Heart right ventricle (tissue), 16 donors: ENCODE data around the gene ACVR1. TPM values are rescaled to one million over a fixed set of nuclear protein-coding genes. Genes with fewer than 3 reads are reported as not detected.

ENCODE experiments used
- ATAC-seq, 8 donors: fragments of 200-7000 bp; cut with Tn5 transposase; one replicate each; pipeline ENCODE4 v1.9.1; 2020; ENCODE audit warnings: mild to moderate bottlenecking in 8 of 8, moderate library complexity in 8 of 8, moderate number of reproducible peaks in 1 of 8
- DNase-seq, 2 donors: peaks; one replicate each; pipeline ENCODE4 v3.0.0-alpha.2; 2020
- H3K27ac ChIP-seq, 10 donors: fragments of 200-600 bp; sonication (generic) in 2 of 10; one replicate each; pipeline versions ENCODE4 v1.5.0 to v1.8.0; 2020 to 2022; ENCODE audit warnings: mild to moderate bottlenecking in 3 of 10
- H3K27me3 ChIP-seq, 7 donors: fragments of 200-600 bp; one replicate each; pipeline ENCODE4 v1.8.0; 2021 to 2022; ENCODE audit warnings: mild to moderate bottlenecking in 2 of 7
- H3K36me3 ChIP-seq, 9 donors: fragments of 200-600 bp; sonication (generic) in 1 of 9; one replicate each; pipeline versions ENCODE4 v1.5.0 to v1.8.0; 2020 to 2022; ENCODE audit warnings: mild to moderate bottlenecking in 2 of 9
- H3K4me1 ChIP-seq, 9 donors: fragments of 200-600 bp; sonication (generic) in 1 of 9; one replicate each; pipeline versions ENCODE4 v1.5.0 to v1.8.0; 2020 to 2022; ENCODE audit warnings: mild to moderate bottlenecking in 4 of 9
- H3K4me3 ChIP-seq, 10 donors: fragments of 200-600 bp; sonication (generic) in 2 of 10; one replicate each; pipeline versions ENCODE4 v1.5.0 to v1.8.0; 2020 to 2022; ENCODE audit warnings: mild to moderate bottlenecking in 7 of 10, moderate library complexity in 2 of 10
- H3K9me3 ChIP-seq, 11 donors: fragments of 200-600 bp in 10 of 11; sonication (generic) in 2 of 11; one replicate each; pipeline versions ENCODE4 v1.5.0 to v1.8.0; 2013 to 2022; ENCODE audit warnings: mild to moderate bottlenecking in 2 of 11, control low read depth in 1 of 11, moderate library complexity in 1 of 11
- CTCF ChIP-seq, 9 donors: fragments of 200-600 bp; sonication (generic) in 2 of 9; IDR thresholded peaks; one replicate each; pipeline versions ENCODE4 v1.5.0 to v1.8.0; 2021 to 2022; ENCODE audit warnings: antibody characterized with exemption in 9 of 9, mild to moderate bottlenecking in 5 of 9, moderate library complexity in 1 of 9
- WGBS, 2 donors: extraction: QIAGEN DNeasy Blood & Tissue Kit; methylation state at CpG; one replicate each; pipeline ENCODE4 v1.1.7; 2013; ENCODE audit warnings: inconsistent platforms in 1 of 2; 5-methylcytosine and 5-hydroxymethylcytosine counted together
- intact Hi-C, 10 donors: fragments of 100-400 bp; cut with DNase I; formaldehyde crosslinking; loops; one replicate each; pipeline versions ENCODE4 v1.11.1 to v1.14.2; 2022
- polyA plus RNA-seq, 2 donors: library from polyadenylated mRNA; stranded (reverse); fragments of 200-250 nt; gene quantifications; one replicate each; pipeline ENCODE4 v1.2.3, GENCODE V29; 2013
- total RNA-seq, 10 donors: library from RNA; stranded (reverse); fragmentation: NEBNext Ultra II Directional in 3 of 10; extraction: Animal tissue kit (Norgen Biotek cat#: 25700) in 3 of 10; gene quantifications; one replicate each; pipeline versions ENCODE4 v1.2.1 to v1.2.4, GENCODE V29; 2021 to 2023
- donor health status: Arrhythmogenic right ventricular cardiomyopathy.
- donor health status: ischemic (EF 13 %, LVEDD 7.1; RV severe dilation, severe dysfunction).
- donor health status: healthy with polysubstance abuse.
- donor health status: DM: no; HTN: yes; CAD: no.
- donor health status: DM: no; HTN: no; CAD: no.
- donor health status: ischemic (EF 25% LVEDD 6.9; RV normal size, moderate dysfunction).
- donor health status: ischemic (EF 25% LVEDD 5.7; RV mildly dilated, moderate dysfunction).
- donor health status: healthy.
- donor health status: DM: yes; HTN: yes; CAD: no.
- donor health status: Ischemic cardiomyopathy.
- donor health status: ischemic (EF 35%, LVEDD 5.7; RV mildly dilated, moderate dysfunction).
- donor health status: nonischemic (EF 11% LVEDD 7.7; RV severe dilation, severe dysfunction).
- donor health status: DM: yes; HTN: yes; CAD: no.
- donor health status: PGD.
- donor health status: ischemic (EF 29% LVEDD 5.4; RV normal size, mild dysfunction).
- donor health status: nonischemic (EF 23%, LVEDD 6.1; RV moderate dilation, normal function).

The ACVR1 gene
- total and polyA plus RNA-seq, 12 donors: 4.2 to 32.7 (median 22.2) TPM

GRCh38 chr2:157813467-157813866 lies 62.7 kb downstream of the ACVR1 start:
- ATAC-seq (no peak), DNase-seq (no peak)
- H3K9me3 ChIP-seq: no peaks in the 10 kb centered on the region
- no peak overlapping the region for H3K27ac ChIP-seq
- no peak overlapping the region for H3K4me3 ChIP-seq
- intact Hi-C loops: no loop called here
- no peaks in the 10 kb centered on the region for H3K27me3 ChIP-seq
- peaks cover 0 to 41% (median 23%) of the 10 kb centered on the region in 9 donors for H3K4me1 ChIP-seq
- WGBS, 2 donors: 85 to 86% methylated on average over 2 of the region's 2 CpGs
- TF ChIP-seq CTCF (IDR thresholded peaks at IDR 0.05): no peak
- peaks cover 0 to 51% (median 8%) of the 10 kb centered on the region in 9 donors for H3K36me3 ChIP-seq

- Histone ChIP-seq H3K4me3 (no peak overlapping the region), H3K9me3 (no peaks in the 10 kb centered on the region), H3K4me1 (peaks cover 2 to 60% (median 43%) of the 10 kb centered on the region in 9 donors), H3K27me3 (no peaks in the 10 kb centered on the region), H3K36me3 (peaks cover 0 to 19% (median 0%) of the 10 kb centered on the region in 9 donors), H3K27ac (peak overlapping the region in 2 of 10 donors; percentile 13 to 33)
- intact Hi-C loops: no loop called here
- TF ChIP-seq CTCF (IDR thresholded peaks at IDR 0.05): no peak
- DNase-seq (no peak), ATAC-seq (peak in 3 of 8 donors; percentile 23 to 44 (median 28))
- WGBS, 2 donors: 42 to 47% methylated on average over 1 of the region's 1 CpG
Measured at GRCh38 chr2:157810037-157810436, 66.1 kb downstream of the ACVR1 start.

GRCh38 chr2:157809212-157809611 lies 66.9 kb downstream of the ACVR1 start:
- H3K4me1 ChIP-seq: peaks cover 2 to 64% (median 43%) of the 10 kb centered on the region in 9 donors
- ATAC-seq: peak in 3 of 8 donors; percentile 39 to 45 (median 43)
- WGBS, 2 donors: 72 to 87% methylated on average over 4 of the region's 4 CpGs

GRCh38 chr2:157808421-157808820 lies 67.7 kb downstream of the ACVR1 start:
- TF ChIP-seq CTCF (IDR thresholded peaks at IDR 0.05): no peak
- ATAC-seq: peak in 6 of 8 donors; percentile 54 to 87 (median 62)
- H3K27ac ChIP-seq: peak overlapping the region in 4 of 10 donors; percentile 5 to 46 (median 14)
- 30 to 31% methylated on average over 3 of the region's 3 CpGs for WGBS, 2 donors
- DNase-seq: no peak
- H3K4me3 ChIP-seq: no peak overlapping the region
- H3K9me3 ChIP-seq: no peaks in the 10 kb centered on the region
- intact Hi-C loops: no loop called here
- H3K27me3 ChIP-seq: no peaks in the 10 kb centered on the region
- H3K4me1 ChIP-seq: peaks cover 2 to 72% (median 49%) of the 10 kb centered on the region in 9 donors
- peaks cover 0 to 11% (median 0%) of the 10 kb centered on the region in 9 donors for H3K36me3 ChIP-seq

More at GRCh38 chr2:157809212-157809611, 66.9 kb downstream of the ACVR1 start:
- intact Hi-C loops: no loop called here
- DNase-seq: no peak
- Histone ChIP-seq H3K9me3 (no peaks in the 10 kb centered on the region), H3K27me3 (no peaks in the 10 kb centered on the region), H3K27ac (peak overlapping the region in 2 of 10 donors; percentile 22 to 33), H3K36me3 (peaks cover 0 to 11% (median 0%) of the 10 kb centered on the region in 9 donors), H3K4me3 (no peak overlapping the region)
- no peak for TF ChIP-seq CTCF (IDR thresholded peaks at IDR 0.05)
